ENCODE data around the gene TMEM201. TPM values are rescaled to one million over a fixed set of nuclear protein-coding genes. Genes with fewer than 3 reads are reported as not detected.

The TMEM201 gene
- total and polyA plus RNA-seq, 12 donors, result 10.7 to 26.0 (median 18.2) TPM

GRCh38 chr1:9653491-9654050, 64.9 kb downstream of the TMEM201 start:
- WGBS, 2 donors, result 50% methylated on average over 10 of the region's 10 CpGs
- peaks cover 2 to 65% (median 17%) of the 10 kb centered on the region in 9 donors for H3K4me1 ChIP-seq
- TF ChIP-seq, protein P1, sequence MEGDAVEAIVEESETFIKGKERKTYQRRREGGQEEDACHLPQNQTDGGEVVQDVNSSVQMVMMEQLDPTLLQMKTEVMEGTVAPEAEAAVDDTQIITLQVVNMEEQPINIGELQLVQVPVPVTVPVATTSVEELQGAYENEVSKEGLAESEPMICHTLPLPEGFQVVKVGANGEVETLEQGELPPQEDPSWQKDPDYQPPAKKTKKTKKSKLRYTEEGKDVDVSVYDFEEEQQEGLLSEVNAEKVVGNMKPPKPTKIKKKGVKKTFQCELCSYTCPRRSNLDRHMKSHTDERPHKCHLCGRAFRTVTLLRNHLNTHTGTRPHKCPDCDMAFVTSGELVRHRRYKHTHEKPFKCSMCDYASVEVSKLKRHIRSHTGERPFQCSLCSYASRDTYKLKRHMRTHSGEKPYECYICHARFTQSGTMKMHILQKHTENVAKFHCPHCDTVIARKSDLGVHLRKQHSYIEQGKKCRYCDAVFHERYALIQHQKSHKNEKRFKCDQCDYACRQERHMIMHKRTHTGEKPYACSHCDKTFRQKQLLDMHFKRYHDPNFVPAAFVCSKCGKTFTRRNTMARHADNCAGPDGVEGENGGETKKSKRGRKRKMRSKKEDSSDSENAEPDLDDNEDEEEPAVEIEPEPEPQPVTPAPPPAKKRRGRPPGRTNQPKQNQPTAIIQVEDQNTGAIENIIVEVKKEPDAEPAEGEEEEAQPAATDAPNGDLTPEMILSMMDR (IDR thresholded peaks at IDR 0.05), result no peak
- H3K36me3 ChIP-seq, result no peaks in the 10 kb centered on the region
- no peak for DNase-seq
- peak overlapping the region in 2 of 10 donors; percentile 9 to 96 for H3K27ac ChIP-seq
- ATAC-seq, result peak in 5 of 8 donors; percentile 7 to 50 (median 36)
- peak overlapping the region in 5 of 10 donors; percentile 58 to 86 (median 59) for H3K4me3 ChIP-seq
- peaks cover 0 to 51% (median 43%) of the 10 kb centered on the region in 7 donors for H3K27me3 ChIP-seq
- H3K9me3 ChIP-seq, result no peaks in the 10 kb centered on the region
- intact Hi-C loops (cut with DNase I), result no loop called here

DNA sequence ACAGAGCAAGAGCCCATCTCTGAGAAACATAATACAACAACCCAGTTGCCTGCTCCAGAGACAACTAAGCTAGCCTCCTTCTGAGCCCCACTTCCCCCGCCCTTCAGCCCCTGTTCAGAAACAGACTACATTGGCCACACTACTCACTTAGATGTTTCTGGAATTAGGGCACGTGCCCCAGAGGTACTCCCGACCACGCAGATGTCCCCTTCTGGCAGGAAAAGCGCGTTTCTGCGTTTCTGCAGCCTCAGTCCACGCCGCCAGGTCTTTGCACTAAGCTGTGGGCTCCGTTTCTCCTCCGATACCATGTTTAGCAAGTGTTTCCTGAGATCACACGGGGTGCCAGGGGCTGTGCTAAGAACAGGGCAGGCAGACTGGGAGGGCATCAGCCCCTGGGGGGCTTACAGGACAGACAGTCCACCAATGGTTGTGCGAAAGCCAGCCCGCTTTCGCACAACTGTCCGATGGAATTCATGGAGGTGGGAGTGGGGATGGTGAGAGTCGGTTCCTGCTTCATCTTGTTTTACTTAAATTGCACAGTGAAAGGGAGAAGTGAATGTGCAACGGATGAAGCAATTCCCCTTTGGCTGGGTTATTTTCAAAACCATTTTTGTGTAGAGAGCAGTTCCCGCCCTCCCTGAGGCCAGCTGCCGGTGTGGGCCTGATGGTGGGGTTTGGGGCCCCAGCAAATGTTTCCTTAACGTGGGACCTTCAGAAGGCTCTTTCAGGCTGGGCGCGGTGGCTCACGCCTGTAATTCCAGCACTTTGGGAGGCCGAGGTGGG, 65.5 kb downstream of the TMEM201 start:
- peaks cover 2 to 71% (median 17%) of the 10 kb centered on the region in 9 donors for H3K4me1 ChIP-seq
- peak overlapping the region in 2 of 10 donors; percentile 9 to 96 for H3K27ac ChIP-seq

GRCh38 chr1:9654834-9655723, 66.4 kb downstream of the TMEM201 start:
- intact Hi-C loops (cut with DNase I), result no loop called here
- WGBS, 2 donors, result 72 to 76% methylated on average over 16 of the region's 16 CpGs
- Histone ChIP-seq H3K36me3 (no peaks in the 10 kb centered on the region), H3K27ac (peak overlapping the region in 1 of 10 donors; percentile 96), H3K4me1 (peaks cover 2 to 80% (median 17%) of the 10 kb centered on the region in 9 donors), H3K4me3 (peak overlapping the region in 1 of 10 donors; percentile 86), H3K27me3 (peaks cover 0 to 49% (median 34%) of the 10 kb centered on the region in 7 donors), H3K9me3 (no peaks in the 10 kb centered on the region)
- ATAC-seq (no peak), DNase-seq (no peak)
- TF ChIP-seq, protein P1 (IDR thresholded peaks at IDR 0.05), result no peak

More for the DNA sequence above, 65.5 kb downstream of the TMEM201 start:
- no peaks in the 10 kb centered on the region for H3K9me3 ChIP-seq
- WGBS, 2 donors, result 85 to 86% methylated on average over 25 of the region's 25 CpGs
- intact Hi-C loops (cut with DNase I), result no loop called here
- peaks cover 0 to 51% (median 40%) of the 10 kb centered on the region in 7 donors for H3K27me3 ChIP-seq
- ATAC-seq (peak in 6 of 8 donors; percentile 6 to 38 (median 22)), DNase-seq (no peak)
- H3K4me3 ChIP-seq, result peak overlapping the region in 4 of 10 donors; percentile 8 to 86 (median 60)
- no peaks in the 10 kb centered on the region for H3K36me3 ChIP-seq
- TF ChIP-seq, protein P1 (IDR thresholded peaks at IDR 0.05), result no peak

GRCh38 chr1:9655836-9656235, 67.1 kb downstream of the TMEM201 start:
- H3K4me1 ChIP-seq, result peaks cover 2 to 77% (median 17%) of the 10 kb centered on the region in 9 donors
- H3K36me3 ChIP-seq, result peaks cover 0 to 7% (median 0%) of the 10 kb centered on the region in 9 donors
- no peaks in the 10 kb centered on the region for H3K9me3 ChIP-seq
- TF ChIP-seq, protein P1 (IDR thresholded peaks at IDR 0.05), result no peak
- WGBS, 2 donors, result 83 to 85% methylated on average over 11 of the region's 11 CpGs
- intact Hi-C loops (cut with DNase I), result no loop called here
- DNase-seq (no peak), ATAC-seq (no peak)
- H3K4me3 ChIP-seq, result no peak overlapping the region
- H3K27me3 ChIP-seq, result peaks cover 0 to 43% (median 29%) of the 10 kb centered on the region in 7 donors
- H3K27ac ChIP-seq, result peak overlapping the region in 1 of 10 donors; percentile 96
